Activated CD8-positive, alpha-beta T cell treated with anti-CD3 and anti-CD28 coated beads for 36 hours (primary cell): ENCODE measurements around the gene INAVA. TPM values are rescaled to one million over a fixed set of nuclear protein-coding genes. Genes with fewer than 3 reads are reported as not detected.
"Not testable (repeated sequence)": the region's sequence is repeated elsewhere in the genome, so short reads cannot be mapped to it uniquely, and the experiment has no call there.

ENCODE experiments used
- ATAC-seq: fragments of 200-7000 bp; cut with Tn5 transposase; one replicate; pipeline ENCODE4 v1.10.0; 2021; ENCODE audit warnings: mild to moderate bottlenecking, moderate library complexity
- CTCF ChIA-PET: fragments of 350-600 bp; sonication (Branson Sonifier 250); formaldehyde crosslinking; loops from one replicate; lab custom pipeline; 2021; ENCODE audit warnings: antibody characterized with exemption; lab: Charles Lee
- POLR2A ChIA-PET: fragments of 350-600 bp; sonication (Branson Sonifier 250); formaldehyde crosslinking; loops from one replicate; lab custom pipeline; 2021; ENCODE audit warnings: antibody characterized with exemption; lab: Charles Lee
- DNase-seq: peaks from one replicate; pipeline ENCODE4 v3.0.0-alpha.2; 2020
- H3K27ac Mint-ChIP-seq: one replicate; pipeline ENCODE4 v1.8.0; 2021; ENCODE audit warnings: mild to moderate bottlenecking, mixed read lengths
- H3K27me3 Mint-ChIP-seq: one replicate; pipeline ENCODE4 v1.8.0; 2021; ENCODE audit warnings: mixed read lengths
- H3K36me3 Mint-ChIP-seq: one replicate; pipeline ENCODE4 v1.8.0; 2021; ENCODE audit warnings: low read depth, mixed read lengths
- H3K4me1 Mint-ChIP-seq: one replicate; pipeline ENCODE4 v1.8.0; 2021; ENCODE audit warnings: low read depth, mixed read lengths
- H3K4me3 Mint-ChIP-seq: one replicate; pipeline ENCODE4 v1.8.0; 2021; ENCODE audit warnings: mild to moderate bottlenecking, moderate library complexity, mixed read lengths
- H3K9me3 Mint-ChIP-seq: one replicate; pipeline ENCODE4 v1.8.0; 2021; ENCODE audit warnings: mixed read lengths
- intact Hi-C: fragments of 100-400 bp; cut with micrococcal nuclease; formaldehyde crosslinking; loops from one replicate; pipeline ENCODE4 v1.10.0; 2022
- total RNA-seq, 2 experiments: library from RNA; stranded (reverse); gene quantifications; one replicate each; pipeline ENCODE4 v1.2.3, GENCODE V29; 2021
- TF ChIP-seq, protein P1 (sequence below): fragments of 200-600 bp; IDR thresholded peaks from one replicate; pipeline ENCODE4 v1.8.0; 2022; ENCODE audit warnings: antibody characterized with exemption, mild to moderate bottlenecking

Gene INAVA
- total RNA-seq, 2 experiments from 2014 or later, result not detected

DNA sequence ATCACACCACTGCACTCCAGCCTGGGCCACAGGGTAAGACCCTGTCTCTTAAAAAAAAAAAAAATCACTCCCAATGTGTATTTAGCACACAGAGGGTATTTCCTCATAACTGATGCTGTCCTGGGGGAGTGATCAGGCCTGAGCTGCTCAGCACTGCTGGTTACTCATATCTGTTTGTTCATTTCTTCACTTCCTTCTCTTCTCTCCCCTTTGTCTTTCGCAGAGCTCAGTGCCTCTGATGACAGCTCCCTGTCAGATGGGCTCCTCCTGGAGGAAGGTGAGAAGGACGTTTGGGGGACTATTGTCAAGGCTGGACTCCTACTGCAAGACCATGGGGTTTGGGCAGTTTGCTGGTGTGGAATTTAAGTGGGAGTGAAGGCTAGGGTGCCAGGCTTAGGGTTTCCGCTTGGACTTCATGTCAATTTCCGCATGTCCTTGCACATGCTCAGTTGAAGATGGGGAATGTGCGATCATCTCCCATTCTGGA lies 13.0 kb downstream of the INAVA start:
- POLR2A ChIA-PET, result interaction anchor here (1.1 kb wide), 1 partner anchor 41 kb away, joined by 3 read pairs; no protein-coding TSS in a partner anchor
- TF ChIP-seq, protein P1, sequence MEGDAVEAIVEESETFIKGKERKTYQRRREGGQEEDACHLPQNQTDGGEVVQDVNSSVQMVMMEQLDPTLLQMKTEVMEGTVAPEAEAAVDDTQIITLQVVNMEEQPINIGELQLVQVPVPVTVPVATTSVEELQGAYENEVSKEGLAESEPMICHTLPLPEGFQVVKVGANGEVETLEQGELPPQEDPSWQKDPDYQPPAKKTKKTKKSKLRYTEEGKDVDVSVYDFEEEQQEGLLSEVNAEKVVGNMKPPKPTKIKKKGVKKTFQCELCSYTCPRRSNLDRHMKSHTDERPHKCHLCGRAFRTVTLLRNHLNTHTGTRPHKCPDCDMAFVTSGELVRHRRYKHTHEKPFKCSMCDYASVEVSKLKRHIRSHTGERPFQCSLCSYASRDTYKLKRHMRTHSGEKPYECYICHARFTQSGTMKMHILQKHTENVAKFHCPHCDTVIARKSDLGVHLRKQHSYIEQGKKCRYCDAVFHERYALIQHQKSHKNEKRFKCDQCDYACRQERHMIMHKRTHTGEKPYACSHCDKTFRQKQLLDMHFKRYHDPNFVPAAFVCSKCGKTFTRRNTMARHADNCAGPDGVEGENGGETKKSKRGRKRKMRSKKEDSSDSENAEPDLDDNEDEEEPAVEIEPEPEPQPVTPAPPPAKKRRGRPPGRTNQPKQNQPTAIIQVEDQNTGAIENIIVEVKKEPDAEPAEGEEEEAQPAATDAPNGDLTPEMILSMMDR, result no peak
- intact Hi-C loops, result loop anchor here (5.0 kb wide), 1 partner anchor 40 kb away; no protein-coding TSS in a partner anchor
- Mint-ChIP-seq H3K36me3 (no peaks in the 10 kb centered on the region), H3K9me3 (no peaks in the 10 kb centered on the region), H3K4me3 (no peak overlapping the region), H3K27me3 (peaks cover 8% of the 10 kb centered on the region), H3K4me1 (peaks cover 11% of the 10 kb centered on the region), H3K27ac (no peak overlapping the region)
- ATAC-seq, result no peak
- no peak for DNase-seq
- CTCF ChIA-PET, result no interaction called here

DNA sequence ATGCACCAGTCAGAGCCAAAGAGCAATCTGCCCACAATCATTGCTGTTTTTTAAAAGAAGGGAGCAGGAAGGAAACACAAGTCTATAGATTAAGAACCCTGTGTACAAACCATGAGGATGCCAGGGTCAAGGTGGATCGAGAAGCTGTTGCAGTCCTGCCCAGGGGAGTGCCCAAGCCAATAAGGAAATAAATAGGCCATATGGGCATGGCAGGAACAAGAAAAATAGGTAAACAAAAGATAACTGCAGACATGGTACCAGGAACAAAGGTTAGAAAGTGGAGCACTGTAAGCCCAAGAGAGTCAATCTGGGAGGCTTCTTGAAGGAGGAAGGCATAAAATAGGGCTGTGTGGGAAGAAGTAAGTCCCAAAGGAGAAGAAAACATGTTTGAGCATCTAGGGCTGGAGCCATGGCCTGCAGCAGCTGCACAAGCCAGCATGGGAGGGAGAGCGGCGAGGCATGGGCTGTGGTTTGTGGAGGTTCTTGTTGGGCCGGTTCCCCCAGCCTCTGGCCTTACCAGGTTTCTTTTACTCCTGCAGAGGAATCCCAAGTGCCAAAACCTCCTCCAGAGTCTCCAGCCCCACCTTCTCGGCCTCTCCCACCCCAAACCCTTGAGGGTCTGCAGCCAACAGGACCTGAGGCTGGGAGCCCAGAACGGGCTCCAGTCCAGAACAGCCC lies 13.6 kb downstream of the INAVA start:
- H3K27ac Mint-ChIP-seq, result no peak overlapping the region
- ATAC-seq (no peak), DNase-seq (no peak)
- peaks cover 8% of the 10 kb centered on the region for H3K27me3 Mint-ChIP-seq
- no peaks in the 10 kb centered on the region for H3K9me3 Mint-ChIP-seq
- ChIA-PET CTCF (no interaction called here), POLR2A (interaction anchor here (1.1 kb wide), 1 partner anchor 42 kb away, joined by 3 read pairs; no protein-coding TSS in a partner anchor)
- TF ChIP-seq, protein P1, result no peak
- H3K4me3 Mint-ChIP-seq, result no peak overlapping the region
- intact Hi-C loops, result loop anchor here (5.0 kb wide), 1 partner anchor 41 kb away; no protein-coding TSS in a partner anchor
- peaks cover 11% of the 10 kb centered on the region for H3K4me1 Mint-ChIP-seq
- H3K36me3 Mint-ChIP-seq, result no peaks in the 10 kb centered on the region

DNA sequence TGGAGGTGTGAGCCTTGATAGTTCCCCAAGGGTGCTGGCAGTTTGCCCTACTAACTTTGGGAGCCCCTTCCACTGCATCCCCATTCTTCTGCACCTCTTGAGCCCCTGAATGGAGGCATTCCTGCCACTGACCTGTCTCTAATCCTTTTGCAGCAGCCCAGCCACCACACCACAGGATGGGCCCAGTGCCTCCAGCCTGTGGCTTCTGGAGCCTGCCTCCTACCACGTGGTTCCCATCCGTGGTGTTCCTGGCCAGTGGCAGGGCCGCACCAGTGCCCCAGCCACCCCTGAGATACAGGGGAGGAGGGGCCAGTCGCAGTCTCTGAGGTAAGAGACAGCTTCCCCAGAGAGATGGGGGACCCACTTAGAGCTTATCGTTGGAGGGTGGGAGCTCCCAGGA lies 14.4 kb downstream of the INAVA start:
- Mint-ChIP-seq H3K4me3 (no peak overlapping the region), H3K36me3 (no peaks in the 10 kb centered on the region), H3K9me3 (no peaks in the 10 kb centered on the region), H3K27me3 (peaks cover 8% of the 10 kb centered on the region), H3K27ac (no peak overlapping the region), H3K4me1 (peaks cover 11% of the 10 kb centered on the region)
- TF ChIP-seq, protein P1, result no peak
- DNase-seq (no peak), ATAC-seq (no peak)
- POLR2A ChIA-PET, result interaction anchor here (1.1 kb wide), 1 partner anchor 51 kb away, joined by 3 read pairs; no protein-coding TSS in a partner anchor
- intact Hi-C loops, result loop anchor here (5.0 kb wide), 1 partner anchor 42 kb away; no protein-coding TSS in a partner anchor
- CTCF ChIA-PET, result no interaction called here

DNA sequence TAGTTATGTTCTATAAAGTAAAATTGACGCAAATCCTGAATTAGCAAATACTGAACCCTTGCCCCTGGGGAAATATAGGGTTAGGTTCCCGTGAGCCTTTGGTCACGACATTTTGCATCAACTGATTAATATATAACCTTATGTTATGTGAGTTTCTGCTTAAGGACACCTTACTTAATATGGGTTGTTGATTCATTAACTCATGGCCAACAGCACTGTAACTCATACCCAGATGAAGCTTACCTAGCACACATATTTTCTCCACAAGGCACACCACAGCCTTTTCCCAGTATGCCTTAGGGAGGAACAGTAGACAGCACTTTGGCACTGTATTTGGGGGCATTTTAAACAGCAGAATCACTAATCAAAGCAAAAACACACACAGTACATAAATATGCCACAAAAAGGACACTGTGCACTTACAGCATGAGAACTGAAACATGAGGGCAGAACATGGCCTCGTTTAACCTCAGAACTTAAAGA lies 15.1 kb downstream of the INAVA start:
- Mint-ChIP-seq H3K27ac (no peak overlapping the region), H3K4me3 (no peak overlapping the region), H3K27me3 (peaks cover 8% of the 10 kb centered on the region), H3K9me3 (no peaks in the 10 kb centered on the region), H3K36me3 (no peaks in the 10 kb centered on the region), H3K4me1 (peaks cover 11% of the 10 kb centered on the region)
- ATAC-seq, result no peak
- TF ChIP-seq, protein P1, result no peak
- ChIA-PET CTCF (no interaction called here), POLR2A (interaction anchor here (1.1 kb wide), 1 partner anchor 51 kb away, joined by 3 read pairs; no protein-coding TSS in a partner anchor)
- intact Hi-C loops, result loop anchor here (5.0 kb wide), 1 partner anchor 42 kb away; no protein-coding TSS in a partner anchor
- DNase-seq, result no peak

DNA sequence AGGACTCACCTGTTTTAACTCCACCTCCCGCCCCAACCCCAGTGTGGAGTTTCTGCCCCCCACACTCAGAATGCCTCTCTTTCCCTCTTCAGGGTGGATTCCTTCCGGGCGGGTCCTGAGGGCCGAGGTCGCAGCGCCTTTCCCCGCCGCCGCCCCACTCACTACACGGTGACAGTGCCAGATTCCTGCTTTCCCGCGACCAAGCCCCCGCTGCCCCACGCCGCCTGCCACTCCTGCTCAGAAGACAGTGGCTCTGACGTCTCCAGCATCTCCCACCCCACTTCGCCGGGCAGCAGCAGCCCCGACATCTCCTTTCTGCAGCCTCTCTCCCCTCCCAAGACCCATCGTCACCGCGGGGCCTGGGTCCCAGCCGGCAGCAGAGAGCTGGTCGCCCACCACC lies 16.7 kb downstream of the INAVA start:
- POLR2A ChIA-PET, result no interaction called here
- CTCF ChIA-PET, result no interaction called here
- Mint-ChIP-seq H3K36me3 (no peaks in the 10 kb centered on the region), H3K27ac (no peak overlapping the region), H3K4me1 (peaks cover 3% of the 10 kb centered on the region), H3K9me3 (no peaks in the 10 kb centered on the region), H3K4me3 (no peak overlapping the region), H3K27me3 (peaks cover 8% of the 10 kb centered on the region)
- no peak for ATAC-seq
- TF ChIP-seq, protein P1, result no peak
- intact Hi-C loops, result no loop called here
- DNase-seq, result no peak

DNA sequence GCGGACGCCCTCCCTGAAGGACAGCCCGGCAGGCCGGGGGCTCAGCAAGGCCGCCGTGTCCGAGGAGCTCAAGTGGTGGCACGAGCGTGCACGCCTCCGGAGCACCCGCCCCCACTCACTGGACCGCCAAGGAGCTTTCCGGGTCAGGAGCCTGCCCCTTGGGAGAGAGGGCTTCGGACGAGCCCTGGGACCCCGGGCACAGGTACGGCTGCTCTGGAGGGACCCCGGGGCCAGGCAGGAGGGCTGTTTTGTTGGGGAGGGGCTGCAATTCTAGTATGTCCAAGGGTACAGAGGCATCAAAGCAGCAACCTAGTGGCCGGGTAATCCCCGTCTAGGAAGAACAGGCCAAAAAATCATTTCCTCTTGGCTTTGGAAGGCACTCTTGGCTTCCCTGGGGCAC lies 17.2 kb downstream of the INAVA start:
- H3K27ac Mint-ChIP-seq, H3K4me3 Mint-ChIP-seq, H3K4me1 Mint-ChIP-seq, H3K9me3 Mint-ChIP-seq, POLR2A ChIA-PET, ATAC-seq, DNase-seq, intact Hi-C loops, H3K36me3 Mint-ChIP-seq, H3K27me3 Mint-ChIP-seq: not testable (repeated sequence)
- CTCF ChIA-PET, result interaction anchor here (1.3 kb wide), 1 partner anchor 60 kb away, joined by 4 read pairs; no protein-coding TSS in a partner anchor
